Neutrophil (primary cell): ENCODE measurements around the gene SDC1.

Experiments
- H3K27ac ChIP-seq: fragments of 200-600 bp; sonication (generic); 2 replicates; pipeline ENCODE4 v1.5.1; 2016; ENCODE audit warnings: mild to moderate bottlenecking, moderate library complexity
- H3K27me3 ChIP-seq: fragments of 200-600 bp; sonication (generic); 2 replicates; pipeline ENCODE4 v1.6.0; 2016; ENCODE audit warnings: mild to moderate bottlenecking
- H3K36me3 ChIP-seq: fragments of 200-600 bp; sonication (generic); 2 replicates; pipeline ENCODE4 v1.5.1; 2017
- H3K4me1 ChIP-seq, 2 experiments: fragments of 200-600 bp in 1 of 2; sonication (generic) in 1 of 2; 1 replicate in 1 of 2; 2 replicates in 1 of 2; pipeline versions ENCODE4 v1.5.1 to v1.6.1; 2013 to 2016; ENCODE audit warnings: low read depth in 1 of 2, low read length in 1 of 2, mild to moderate bottlenecking in 1 of 2, moderate library complexity in 1 of 2; ENCODE audit not compliant: control insufficient read depth in 1 of 2, insufficient read depth in 1 of 2
- H3K4me3 ChIP-seq, 2 experiments: fragments of 200-600 bp in 1 of 2; sonication (generic) in 1 of 2; 1 replicate in 1 of 2; 2 replicates in 1 of 2; pipeline ENCODE4 v1.5.1; 2013 to 2016; ENCODE audit warnings: low read depth in 1 of 2, low read length in 1 of 2, mild to moderate bottlenecking in 1 of 2, moderate library complexity in 1 of 2
- H3K9me3 ChIP-seq: fragments of 200-600 bp; sonication (generic); 2 replicates; pipeline ENCODE4 v1.5.1; 2016
- CTCF ChIP-seq: fragments of 200-600 bp; sonication (generic); IDR thresholded peaks from 2 replicates; pipeline ENCODE4 v1.5.1; 2016; ENCODE audit warnings: antibody characterized with exemption

SDC1 gene

GRCh38 chr2:20184067-20184938, 40.6 kb downstream of the SDC1 start:
- Histone ChIP-seq H3K27ac (no peak overlapping the region), H3K4me1 (no peaks in the 10 kb centered on the region)
- no peak for TF ChIP-seq CTCF

GRCh38 chr2:20183373-20183772, 41.6 kb downstream of the SDC1 start:
- Histone ChIP-seq H3K4me3 (no peak overlapping the region), H3K27ac (no peak overlapping the region), H3K27me3 (peaks cover 8% of the 10 kb centered on the region), H3K36me3 (no peaks in the 10 kb centered on the region), H3K4me1 (no peaks in the 10 kb centered on the region), H3K9me3 (no peaks in the 10 kb centered on the region)
- TF ChIP-seq CTCF = no peak

More at GRCh38 chr2:20184067-20184938, 40.6 kb downstream of the SDC1 start:
- H3K27me3 ChIP-seq = peaks cover 8% of the 10 kb centered on the region
- H3K4me3 ChIP-seq = no peak overlapping the region
- H3K9me3 ChIP-seq = no peaks in the 10 kb centered on the region
- H3K36me3 ChIP-seq = no peaks in the 10 kb centered on the region

- Histone ChIP-seq H3K36me3 (no peaks in the 10 kb centered on the region), H3K27me3 (peaks cover 8% of the 10 kb centered on the region), H3K9me3 (no peaks in the 10 kb centered on the region), H3K4me3 (no peak overlapping the region), H3K27ac (no peak overlapping the region), H3K4me1 (no peaks in the 10 kb centered on the region)
- TF ChIP-seq CTCF = no peak
Observed at GRCh38 chr2:20182241-20182931, 42.5 kb downstream of the SDC1 start.

- Histone ChIP-seq H3K9me3 (no peaks in the 10 kb centered on the region), H3K4me3 (no peak overlapping the region), H3K4me1 (no peaks in the 10 kb centered on the region), H3K27me3 (peaks cover 8% of the 10 kb centered on the region), H3K36me3 (no peaks in the 10 kb centered on the region), H3K27ac (no peak overlapping the region)
- TF ChIP-seq CTCF = no peak
Observed at GRCh38 chr2:20181761-20182160, 43.2 kb downstream of the SDC1 start.

- Histone ChIP-seq H3K36me3 (no peaks in the 10 kb centered on the region), H3K27me3 (peaks cover 8% of the 10 kb centered on the region), H3K4me3 (no peak overlapping the region), H3K27ac (no peak overlapping the region), H3K9me3 (no peaks in the 10 kb centered on the region), H3K4me1 (no peaks in the 10 kb centered on the region)
- TF ChIP-seq CTCF = no peak
Observed at GRCh38 chr2:20180676-20181648, 44.0 kb downstream of the SDC1 start.
